Fibroblast of lung (primary cell): ENCODE data around the gene SOCS1.

Source experiments
- EZH2 ChIP-seq: IDR thresholded peaks from 2 replicates; pipeline ENCODE4 v1.5.1; 2012; ENCODE audit warnings: low read length, control low read depth, mild to moderate bottlenecking; ENCODE audit errors: missing control alignments
- TF ChIP-seq, protein P1 (sequence below), 2 donors: IDR thresholded peaks in 1 of 2; conservative IDR thresholded peaks in 1 of 2; 1 replicate in 1 of 2; 2 replicates in 1 of 2; pipeline ENCODE4 v1.5.1; 2011 to 2012; ENCODE audit warnings: low read length in 2 of 2, control low read depth in 1 of 2, inconsistent platforms in 1 of 2, low read depth in 1 of 2, mild to moderate bottlenecking in 1 of 2

DNA sequence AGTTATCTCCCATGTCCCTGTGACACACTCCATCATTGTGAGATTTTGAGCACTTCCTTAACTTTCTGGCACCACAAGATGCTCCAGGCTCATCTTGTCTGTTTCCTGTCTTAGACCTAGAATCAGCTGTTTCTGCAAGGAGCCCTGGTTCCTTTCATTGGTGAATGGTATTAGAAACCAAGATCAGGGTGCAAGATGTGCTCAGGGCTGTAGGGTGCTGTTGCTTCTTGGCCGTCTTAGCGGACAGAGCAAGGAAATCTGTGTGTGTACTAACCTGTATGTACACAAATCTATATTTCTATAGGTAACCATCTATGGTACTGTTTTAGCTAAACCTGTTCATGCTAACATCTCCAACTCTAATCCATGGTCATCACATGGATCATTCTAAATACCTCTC is 33.2 kb upstream of the SOCS1 start:
- TF ChIP-seq, protein P1, sequence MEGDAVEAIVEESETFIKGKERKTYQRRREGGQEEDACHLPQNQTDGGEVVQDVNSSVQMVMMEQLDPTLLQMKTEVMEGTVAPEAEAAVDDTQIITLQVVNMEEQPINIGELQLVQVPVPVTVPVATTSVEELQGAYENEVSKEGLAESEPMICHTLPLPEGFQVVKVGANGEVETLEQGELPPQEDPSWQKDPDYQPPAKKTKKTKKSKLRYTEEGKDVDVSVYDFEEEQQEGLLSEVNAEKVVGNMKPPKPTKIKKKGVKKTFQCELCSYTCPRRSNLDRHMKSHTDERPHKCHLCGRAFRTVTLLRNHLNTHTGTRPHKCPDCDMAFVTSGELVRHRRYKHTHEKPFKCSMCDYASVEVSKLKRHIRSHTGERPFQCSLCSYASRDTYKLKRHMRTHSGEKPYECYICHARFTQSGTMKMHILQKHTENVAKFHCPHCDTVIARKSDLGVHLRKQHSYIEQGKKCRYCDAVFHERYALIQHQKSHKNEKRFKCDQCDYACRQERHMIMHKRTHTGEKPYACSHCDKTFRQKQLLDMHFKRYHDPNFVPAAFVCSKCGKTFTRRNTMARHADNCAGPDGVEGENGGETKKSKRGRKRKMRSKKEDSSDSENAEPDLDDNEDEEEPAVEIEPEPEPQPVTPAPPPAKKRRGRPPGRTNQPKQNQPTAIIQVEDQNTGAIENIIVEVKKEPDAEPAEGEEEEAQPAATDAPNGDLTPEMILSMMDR (conservative IDR thresholded peaks at IDR 0.05 in 1 of 2, IDR thresholded peaks at IDR 0.05 in 1 of 2; ENCODE audit: low read depth in 1 of 2, low read length in 2 of 2), result no peak
- TF ChIP-seq EZH2, result no peak
